Left ventricle myocardium inferior (tissue), 1 donor: ENCODE results near the gene RAPGEF1. TPM values are rescaled to one million over a fixed set of nuclear protein-coding genes. Genes with fewer than 3 reads are reported as not detected.

Experiments
- DNase-seq: peaks from one replicate; pipeline ENCODE4 v3.0.0-alpha.2; 2020
- H3K27ac ChIP-seq: fragments of 200-600 bp; replicated peaks from 2 replicates; pipeline ENCODE4 v1.8.0; 2021
- H3K27me3 ChIP-seq: fragments of 200-600 bp; 2 replicates; pipeline ENCODE4 v1.8.0; 2021; ENCODE audit warnings: low read depth
- H3K36me3 ChIP-seq: fragments of 200-600 bp; 2 replicates; pipeline ENCODE4 v1.8.0; 2021
- H3K4me1 ChIP-seq: fragments of 200-600 bp; 2 replicates; pipeline ENCODE4 v1.8.0; 2021
- H3K4me3 ChIP-seq: fragments of 200-600 bp; 2 replicates; pipeline ENCODE4 v1.8.0; 2021; ENCODE audit warnings: mild to moderate bottlenecking, moderate library complexity
- H3K9me3 ChIP-seq: fragments of 200-600 bp; replicated peaks from 2 replicates; pipeline ENCODE4 v1.8.0; 2021
- CTCF ChIP-seq: fragments of 200-600 bp; IDR thresholded peaks from 2 replicates; pipeline ENCODE4 v1.8.0; 2021; ENCODE audit warnings: antibody characterized with exemption, mild to moderate bottlenecking, borderline replicate concordance
- intact Hi-C: fragments of 100-400 bp; cut with micrococcal nuclease; formaldehyde crosslinking; loops from one replicate; pipeline ENCODE4 v1.11.0; 2022
- total RNA-seq: library from RNA; stranded (reverse); fragmentation: NEBNext Ultra II Directional; extraction: Animal tissue kit (Norgen Biotek cat#: 25700); gene quantifications from one replicate; pipeline ENCODE4 v1.2.1, GENCODE V29; 2021
- donor health status: DM: no; HTN: yes; CAD: no; lungs with severe emphysema.

RAPGEF1 gene
- total RNA-seq, 1 donor from 2014 or later = 95.9 TPM

DNA sequence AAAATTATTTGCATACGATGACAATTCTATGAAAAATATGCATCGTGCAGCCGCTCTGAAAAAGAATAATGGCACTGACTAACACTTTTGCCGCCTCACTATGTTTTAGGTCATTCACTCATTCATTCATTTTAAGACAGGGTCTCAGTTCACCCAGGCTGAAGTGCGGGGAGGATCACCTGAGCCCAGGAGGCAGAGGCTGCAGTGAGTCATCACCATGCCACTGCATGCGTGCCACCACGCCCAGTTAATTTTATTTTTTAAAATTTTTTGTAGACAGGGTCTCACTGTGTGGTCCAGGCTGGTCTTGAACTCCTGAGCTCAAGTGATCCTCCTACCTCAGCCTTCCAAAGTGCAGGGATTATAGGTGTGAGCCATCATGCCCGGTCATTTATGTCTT lies 37.0 kb downstream of the RAPGEF1 start:
- Histone ChIP-seq H3K4me1 (peaks cover 98% of the 10 kb centered on the region), H3K9me3 (no peaks in the 10 kb centered on the region), H3K36me3 (no peaks in the 10 kb centered on the region), H3K27ac (peak overlapping the region; percentile 83), H3K4me3 (peak overlapping the region; percentile 61), H3K27me3 (no peaks in the 10 kb centered on the region)
- intact Hi-C loops = no loop called here
- TF ChIP-seq CTCF = no peak
- DNase-seq = no peak

GRCh38 chr9:131701789-131702337 lies 38.0 kb downstream of the RAPGEF1 start:
- TF ChIP-seq CTCF = no peak
- Histone ChIP-seq H3K4me3 (peak overlapping the region; percentile 61), H3K36me3 (no peaks in the 10 kb centered on the region), H3K27me3 (no peaks in the 10 kb centered on the region), H3K4me1 (peaks cover 98% of the 10 kb centered on the region), H3K9me3 (no peaks in the 10 kb centered on the region), H3K27ac (peak overlapping the region; percentile 83)
- no peak for DNase-seq
- intact Hi-C loops = no loop called here

DNA sequence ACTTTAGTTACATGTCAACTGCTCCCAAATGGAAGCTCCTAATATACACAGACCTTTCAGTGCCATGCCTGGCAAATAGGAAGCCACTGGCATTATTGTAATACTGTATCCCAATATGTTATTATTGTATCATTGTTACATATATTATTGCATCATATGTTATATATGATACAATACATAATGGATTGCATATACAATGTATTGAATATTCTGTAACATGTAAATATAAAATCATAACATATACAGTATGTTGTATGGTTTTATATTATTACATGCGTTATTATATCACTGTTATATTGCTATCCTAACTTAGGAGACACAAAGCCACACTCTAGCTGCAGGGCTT lies 38.5 kb downstream of the RAPGEF1 start:
- Histone ChIP-seq H3K36me3 (no peaks in the 10 kb centered on the region), H3K27ac (peak overlapping the region; percentile 83), H3K4me1 (peaks cover 98% of the 10 kb centered on the region), H3K4me3 (peak overlapping the region; percentile 61), H3K9me3 (no peaks in the 10 kb centered on the region), H3K27me3 (no peaks in the 10 kb centered on the region)
- TF ChIP-seq CTCF = no peak
- intact Hi-C loops = no loop called here
- no peak for DNase-seq

- DNase-seq = no peak
- Histone ChIP-seq H3K4me1 (peaks cover 99% of the 10 kb centered on the region), H3K27me3 (no peaks in the 10 kb centered on the region), H3K4me3 (peak overlapping the region; percentile 2), H3K36me3 (no peaks in the 10 kb centered on the region), H3K27ac (peak overlapping the region; percentile 83), H3K9me3 (no peaks in the 10 kb centered on the region)
- intact Hi-C loops = no loop called here
- no peak for TF ChIP-seq CTCF
Observed at GRCh38 chr9:131700765-131701435, 39.0 kb downstream of the RAPGEF1 start.

- Histone ChIP-seq H3K36me3 (no peaks in the 10 kb centered on the region), H3K27ac (peak overlapping the region; percentile 83), H3K9me3 (no peaks in the 10 kb centered on the region), H3K27me3 (no peaks in the 10 kb centered on the region), H3K4me3 (peak overlapping the region; percentile 2), H3K4me1 (peaks cover 99% of the 10 kb centered on the region)
- DNase-seq = no peak
- no peak for TF ChIP-seq CTCF
- intact Hi-C loops = no loop called here
Observed at GRCh38 chr9:131700076-131700475, 39.8 kb downstream of the RAPGEF1 start.
